AG08395 (cell line): Measurements from ENCODE around the gene ALOX12B.
A peak's percentile ranks its signal among the peaks of the same experiment; 100 is the strongest.
"Not testable (repeated sequence)": the region's sequence is repeated elsewhere in the genome, so short reads cannot be mapped to it uniquely, and the experiment has no call there.

Source experiments
- DNase-seq: peaks from one replicate; pipeline ENCODE4 v3.0.0; 2012; ENCODE audit warnings: mixed read lengths, low spot score

ALOX12B gene

DNA sequence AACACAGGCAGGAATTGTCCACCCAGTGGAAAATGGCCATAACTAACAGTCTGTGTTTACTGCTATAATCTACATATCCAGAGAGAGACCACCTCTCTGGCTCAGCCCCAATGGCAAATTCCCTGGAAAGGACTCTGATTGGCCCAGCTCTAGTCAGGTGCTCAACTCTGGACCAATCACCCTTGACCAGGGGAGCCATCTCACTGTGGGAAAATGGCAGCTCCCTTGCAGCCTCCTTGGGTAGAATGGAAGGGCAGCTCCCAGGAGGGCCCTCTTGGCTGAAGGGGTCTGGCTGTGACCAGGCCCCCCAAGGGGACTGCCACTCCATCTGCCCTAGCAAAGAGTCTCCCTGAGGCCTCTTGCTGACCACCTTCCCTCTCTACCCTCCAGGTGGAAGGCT lies 45.5 kb downstream of the ALOX12B start:
- DNase-seq, result no peak

DNA sequence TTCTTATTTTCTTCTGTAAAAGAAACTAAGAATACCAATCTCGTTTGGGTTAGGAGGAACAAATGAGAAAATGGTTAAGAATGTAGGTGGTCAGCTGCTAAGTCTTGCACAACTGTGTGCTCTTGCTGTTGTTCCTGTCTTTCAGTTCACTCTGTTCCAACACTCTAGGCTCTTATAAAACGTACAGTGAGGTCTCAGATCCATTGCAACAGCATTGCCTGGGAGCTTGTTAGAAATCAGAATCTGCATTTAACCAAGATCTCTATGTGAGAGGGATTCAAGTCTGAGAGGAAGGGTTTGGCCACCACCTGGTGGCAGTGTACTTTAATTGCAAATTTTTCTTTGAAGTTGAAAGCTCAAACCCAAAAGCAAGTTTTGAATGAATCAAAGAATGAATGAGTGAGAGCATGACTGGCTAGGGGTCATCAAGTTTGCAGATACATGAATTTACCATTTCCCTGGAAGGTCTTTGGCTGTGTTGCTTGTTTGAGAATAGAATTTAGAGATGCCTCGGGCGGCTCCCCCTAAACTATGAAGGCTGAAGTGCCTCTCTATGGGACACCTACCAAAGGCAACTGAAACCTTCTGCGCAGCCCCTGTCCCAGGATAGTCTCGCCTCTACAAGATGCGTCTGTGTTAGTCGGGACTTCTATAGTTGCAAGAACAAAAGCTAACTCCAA lies 46.1 kb downstream of the ALOX12B start:
- peak; percentile 62 for DNase-seq

DNA sequence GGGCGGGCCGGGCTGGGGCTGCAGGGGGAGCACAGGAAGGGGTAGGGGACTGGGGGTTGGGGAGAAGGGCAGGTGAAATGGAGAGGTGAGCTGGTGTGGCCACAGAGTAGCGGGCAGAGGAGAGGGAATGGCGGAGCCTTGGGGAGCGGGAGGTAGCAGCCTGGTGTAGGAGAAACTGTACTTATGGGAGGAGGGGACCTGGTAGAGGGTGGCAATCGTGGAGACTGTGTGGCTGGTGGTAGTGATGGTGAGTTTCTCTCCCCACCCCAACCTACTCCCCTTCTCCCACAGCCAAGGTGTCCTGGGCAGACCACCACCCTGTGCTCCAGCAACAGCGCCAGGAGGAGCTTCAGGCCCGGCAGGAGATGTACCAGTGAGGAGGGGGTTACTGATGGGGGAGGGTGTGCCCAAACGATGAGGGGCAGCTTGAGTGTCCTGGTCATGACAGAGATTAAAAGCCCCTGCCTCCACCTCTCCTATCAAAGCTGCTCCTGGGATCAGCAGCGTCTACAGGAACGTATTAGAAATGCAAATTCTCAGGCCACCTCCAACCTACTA lies 47.8 kb downstream of the ALOX12B start:
- no peak for DNase-seq

DNA sequence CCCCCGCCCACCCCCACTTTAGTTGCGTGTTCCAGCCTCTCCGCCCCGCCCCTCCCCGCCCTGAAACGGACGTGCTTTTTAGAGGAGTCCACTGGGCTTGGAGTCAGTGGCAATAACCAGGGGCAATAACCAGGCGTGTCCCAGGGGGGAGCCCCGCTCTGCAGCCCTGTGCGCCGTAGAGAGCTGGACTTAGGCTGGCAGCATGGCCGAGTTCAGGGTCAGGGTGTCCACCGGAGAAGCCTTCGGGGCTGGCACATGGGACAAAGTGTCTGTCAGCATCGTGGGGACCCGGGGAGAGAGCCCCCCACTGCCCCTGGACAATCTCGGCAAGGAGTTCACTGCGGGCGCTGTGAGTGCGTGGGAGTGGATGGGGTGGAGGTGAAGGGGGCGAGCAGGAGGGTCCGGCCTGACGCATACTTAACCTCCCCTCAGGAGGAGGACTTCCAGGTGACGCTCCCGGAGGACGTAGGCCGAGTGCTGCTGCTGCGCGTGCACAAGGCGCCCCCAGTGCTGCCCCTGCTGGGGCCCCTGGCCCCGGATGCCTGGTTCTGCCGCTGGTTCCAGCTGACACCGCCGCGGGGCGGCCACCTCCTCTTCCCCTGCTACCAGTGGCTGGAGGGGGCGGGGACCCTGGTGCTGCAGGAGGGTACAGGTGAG lies 48.4 kb downstream of the ALOX12B start, which contains the start of gene ALOX15B:
TSS of gene ALOX15B (plus strand) at position 106 of the 657 bp plus-strand sequence. CDS start at position 203, 97 bp downstream.
- DNase-seq, result no peak

DNA sequence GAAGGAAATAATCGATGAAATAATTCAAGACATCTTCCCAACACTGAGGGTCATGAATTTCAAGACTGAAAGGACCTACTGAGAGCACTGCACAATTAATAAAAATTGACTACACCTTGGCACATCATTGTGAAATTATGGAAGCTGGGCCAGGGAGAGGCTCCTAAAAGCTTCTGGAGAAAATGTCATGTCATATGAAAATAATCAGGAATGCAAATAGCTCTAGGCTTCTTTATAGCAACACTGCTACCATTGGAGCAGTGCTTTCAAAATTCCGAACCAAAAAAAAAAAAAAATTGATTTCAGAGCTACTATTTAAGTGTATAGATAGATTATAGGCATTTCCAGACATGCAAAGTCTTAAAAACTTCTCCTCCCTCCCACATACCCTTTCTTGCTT lies 55.1 kb downstream of the ALOX12B start:
- no peak for DNase-seq

DNA sequence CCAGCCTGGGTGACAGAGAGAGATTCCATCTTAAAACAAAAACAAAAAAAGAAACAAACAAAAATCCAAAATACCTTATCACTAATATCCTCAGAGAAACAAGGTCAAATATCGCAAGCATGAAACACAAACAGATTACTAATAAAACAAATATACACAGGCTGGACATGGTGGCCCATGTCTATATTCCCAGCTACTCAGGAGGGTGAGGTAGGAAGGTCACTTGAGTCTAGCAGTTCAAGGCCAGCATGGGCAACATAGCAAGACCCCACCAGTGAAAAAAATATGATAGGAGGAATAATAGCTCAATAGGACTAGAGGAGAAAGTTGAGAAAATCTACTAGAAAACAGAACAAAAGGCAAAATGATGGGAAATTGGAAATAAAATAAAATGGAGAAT lies 55.6 kb downstream of the ALOX12B start:
- no peak for DNase-seq

DNA sequence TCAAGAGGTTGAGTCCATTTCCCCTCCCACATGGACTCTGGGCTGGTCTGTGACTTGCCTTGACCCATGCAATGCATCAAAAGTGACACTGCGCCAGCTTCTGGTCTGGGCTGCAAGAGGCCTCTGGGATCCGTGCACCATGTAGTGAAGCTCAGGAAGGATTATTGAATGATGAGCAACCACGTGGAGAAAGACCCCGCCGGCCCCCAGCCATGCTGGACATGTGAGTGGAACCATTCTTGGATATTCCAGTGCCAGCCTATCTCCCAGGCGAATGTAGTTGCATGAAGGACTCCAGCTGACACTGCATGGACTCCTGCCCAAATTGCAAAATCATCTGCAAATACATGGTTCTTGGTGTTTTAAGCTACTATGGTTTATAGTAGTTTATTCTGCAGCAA lies 56.3 kb downstream of the ALOX12B start:
- no peak for DNase-seq

DNA sequence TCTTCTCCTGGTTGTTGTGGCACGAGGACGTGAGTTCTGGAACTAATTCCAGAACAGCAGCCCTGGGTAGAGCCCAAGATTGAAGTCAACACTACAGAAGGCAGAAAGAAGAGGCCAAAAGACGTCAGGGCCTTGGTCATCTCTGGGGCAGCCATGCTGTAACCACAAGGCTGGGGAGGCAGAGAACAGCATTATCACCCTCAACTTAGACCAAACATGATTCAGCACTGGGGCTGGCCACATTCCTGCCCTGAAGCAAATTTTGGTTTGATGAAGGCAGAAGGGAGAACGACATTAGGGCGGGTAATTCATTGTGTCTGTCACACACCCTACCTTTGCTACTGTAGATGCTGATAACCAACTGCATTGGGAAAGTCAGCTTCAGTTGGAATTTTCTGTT lies 58.4 kb downstream of the ALOX12B start:
- DNase-seq, result peak; percentile 65

DNA sequence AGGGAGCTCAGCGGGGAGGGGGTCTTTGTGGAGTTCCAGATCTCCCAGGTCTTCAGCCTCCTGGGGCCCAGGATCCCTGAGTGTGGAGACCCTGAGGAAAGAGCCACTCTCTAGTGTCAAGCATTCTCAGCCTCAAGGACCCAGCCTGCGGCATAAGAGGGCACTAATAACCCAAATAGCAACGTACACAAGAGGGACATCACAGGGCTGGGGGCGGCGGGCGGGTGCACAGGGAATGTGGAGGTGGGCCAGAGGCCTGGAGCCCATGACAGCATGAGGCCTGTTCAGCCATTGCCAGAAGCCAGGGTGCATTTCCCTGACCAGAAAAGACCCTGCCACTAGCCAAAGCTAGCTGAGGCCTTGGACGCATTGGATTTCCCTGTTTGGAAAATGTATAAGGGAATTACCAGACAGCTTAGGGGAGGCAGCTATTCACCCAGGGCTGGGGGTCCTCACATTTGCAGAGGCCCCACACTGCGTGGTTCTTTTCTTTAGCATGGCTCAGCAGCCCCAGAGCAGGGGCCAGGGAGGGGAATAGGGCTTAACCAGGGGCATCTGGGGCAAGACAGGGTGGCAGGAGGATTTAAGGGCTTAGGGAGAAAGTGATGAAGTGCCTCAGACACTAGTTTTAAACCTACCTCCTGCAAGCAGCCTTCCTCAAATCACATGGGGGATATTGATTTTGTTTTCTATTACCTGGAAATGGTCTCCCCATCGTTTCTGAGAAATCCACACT lies 62.2 kb downstream of the ALOX12B start:
- no peak for DNase-seq

DNA sequence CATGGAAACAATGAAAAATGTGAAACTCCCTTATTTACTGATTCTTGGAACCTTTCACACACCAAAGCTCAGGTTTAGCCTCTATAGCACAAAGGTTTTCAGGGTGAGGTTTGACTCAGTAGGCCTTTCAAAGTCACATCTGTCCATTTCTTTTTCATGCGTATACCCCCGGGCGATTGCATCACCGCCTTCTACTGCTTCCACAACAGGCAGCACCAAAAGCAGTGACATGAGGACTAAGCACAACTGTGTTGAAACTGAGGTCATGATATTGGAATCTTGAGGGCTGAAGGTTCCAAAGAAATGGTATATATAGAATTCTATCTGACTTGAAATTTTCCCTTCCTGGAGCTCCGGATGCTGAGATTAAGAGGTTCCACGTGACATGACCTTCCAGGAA lies 63.4 kb downstream of the ALOX12B start:
- DNase-seq, result not testable (repeated sequence)
